Fibroblast of skin of left biceps (primary cell): ENCODE measurements around the gene STK38.

Experiments
- DNase-seq, 2 experiments: peaks; one replicate each; pipeline ENCODE4 v3.0.0-alpha.2; 2013; ENCODE audit warnings: low read depth in 2 of 2

The STK38 gene

GRCh38 chr6:36563928-36564284, 16.6 kb upstream of the STK38 start:
- DNase-seq: no peak

- DNase-seq: no peak
Observed at GRCh38 chr6:36563237-36563927, 16.1 kb upstream of the STK38 start.

GRCh38 chr6:36560822-36561221, 13.5 kb upstream of the STK38 start:
- no peak for DNase-seq

- no peak for DNase-seq
Observed at GRCh38 chr6:36559011-36559793, 11.9 kb upstream of the STK38 start.

GRCh38 chr6:36556281-36556680, 9.0 kb upstream of the STK38 start:
- DNase-seq: no peak

GRCh38 chr6:36555750-36556252, 8.5 kb upstream of the STK38 start:
- DNase-seq: no peak

GRCh38 chr6:36550473-36551000, 3.3 kb upstream of the STK38 start:
- DNase-seq: no peak

GRCh38 chr6:36548401-36548743, 1.1 kb upstream of the STK38 start:
- no peak for DNase-seq

GRCh38 chr6:36547646-36548400, 544 bp upstream of the STK38 start:
- DNase-seq: no peak

GRCh38 chr6:36546308-36546919, 865 bp downstream of the STK38 start:
- DNase-seq: no peak

- no peak for DNase-seq
Observed at GRCh38 chr6:36545767-36546307, 1.4 kb downstream of the STK38 start.

GRCh38 chr6:36544228-36544627, 3.1 kb downstream of the STK38 start:
- no peak for DNase-seq

GRCh38 chr6:36542041-36542440, 5.2 kb downstream of the STK38 start:
- no peak for DNase-seq

- no peak for DNase-seq
Observed at GRCh38 chr6:36539814-36540568, 7.3 kb downstream of the STK38 start.

GRCh38 chr6:36536873-36537547, 10.3 kb downstream of the STK38 start:
- DNase-seq: no peak

- DNase-seq: no peak
Observed at GRCh38 chr6:36533321-36533720, 14.0 kb downstream of the STK38 start.

- DNase-seq: no peak
Observed at GRCh38 chr6:36526066-36526465, 21.2 kb downstream of the STK38 start.

GRCh38 chr6:36525346-36525745, 21.9 kb downstream of the STK38 start:
- DNase-seq: no peak

- no peak for DNase-seq
Observed at GRCh38 chr6:36524871-36525270, 22.4 kb downstream of the STK38 start.

GRCh38 chr6:36523936-36524499, 23.3 kb downstream of the STK38 start:
- DNase-seq: no peak
